NCI-H2227 treated with DMSO at 0.1 percent for 48 hours (cell line): Measurements from ENCODE around the gene BBC3.

ENCODE experiments used
- DNase-seq: peaks from one replicate; lab custom pipeline; 2025; lab: John Stamatoyannopoulos, UW

Gene BBC3

DNA sequence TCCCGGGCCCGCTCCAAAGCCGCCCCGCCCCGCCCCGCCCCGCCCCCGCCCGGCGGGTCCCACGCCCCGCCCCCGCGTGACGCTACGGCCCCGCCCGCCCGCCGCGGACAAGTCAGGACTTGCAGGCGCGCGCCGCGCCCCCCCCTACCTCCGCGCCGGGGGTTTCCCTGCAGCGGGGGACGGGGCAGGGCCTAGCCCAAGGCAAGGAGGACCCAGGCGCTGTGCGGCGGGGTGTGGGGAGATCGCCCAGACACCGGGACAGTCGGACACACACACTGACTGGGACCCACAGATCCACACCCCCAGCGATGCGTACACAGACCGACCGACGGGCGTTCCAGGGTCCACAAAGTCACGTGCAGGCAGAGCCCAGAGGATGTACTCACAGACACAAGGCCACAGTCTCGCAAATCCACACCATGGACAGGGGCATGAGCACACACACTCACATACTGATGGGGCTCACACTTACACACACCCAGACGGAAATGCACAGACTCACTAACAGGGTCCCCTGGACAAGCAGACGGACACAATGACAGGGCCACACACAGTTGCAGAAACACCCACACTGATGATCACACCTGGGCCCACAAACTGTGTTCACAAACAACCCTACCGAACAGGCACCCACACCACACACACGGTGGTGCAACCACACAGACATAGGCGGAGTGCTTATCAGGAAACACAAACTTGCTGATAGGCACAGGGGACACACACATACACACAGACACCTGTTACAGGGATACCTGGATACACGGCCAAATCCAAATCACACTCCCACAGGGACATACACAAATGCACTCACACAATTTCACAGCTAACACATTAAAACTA is 436 bp upstream of the BBC3 start:
- DNase-seq = peak; percentile 39

DNA sequence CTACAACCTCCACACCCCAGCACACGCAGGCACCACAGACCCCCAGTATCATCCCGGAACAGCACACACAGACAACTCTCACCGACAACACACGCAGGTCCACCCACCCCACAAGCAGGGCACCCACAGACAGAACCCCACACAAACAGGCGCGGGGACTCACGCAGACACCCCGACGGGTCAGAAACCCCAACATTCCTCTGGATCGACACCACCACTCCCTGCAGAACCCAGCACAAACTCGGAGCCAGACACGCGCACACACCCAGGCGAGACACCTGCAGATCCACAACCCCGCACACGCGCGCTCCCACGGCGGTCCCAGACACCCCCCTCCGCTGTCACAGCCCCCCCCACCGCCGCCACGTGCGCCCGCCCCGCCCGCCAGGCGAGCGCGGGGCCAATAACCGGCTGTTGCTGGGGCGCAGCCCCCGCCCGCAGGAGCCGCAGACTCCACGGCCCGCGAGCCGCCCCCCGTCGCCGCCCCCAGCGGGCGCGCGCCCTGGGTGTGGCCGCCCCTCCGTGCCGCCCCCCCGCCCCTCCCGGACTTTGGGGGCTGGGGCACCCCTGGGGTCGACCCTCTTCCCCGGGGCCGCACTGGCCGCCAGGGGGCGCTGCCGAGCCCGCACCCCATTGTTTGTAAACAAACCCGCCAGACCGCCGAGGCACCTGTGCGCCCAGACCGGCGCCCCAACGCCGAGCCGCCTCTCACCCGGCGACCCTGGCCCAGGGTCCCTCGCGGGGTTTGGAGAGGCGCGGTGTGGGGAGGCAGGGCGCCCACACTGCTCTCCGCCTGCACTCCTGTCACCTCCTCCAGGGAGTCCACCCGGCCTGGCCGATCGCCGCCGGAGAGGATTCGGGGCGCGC is 712 bp downstream of the BBC3 start:
- no peak for DNase-seq

DNA sequence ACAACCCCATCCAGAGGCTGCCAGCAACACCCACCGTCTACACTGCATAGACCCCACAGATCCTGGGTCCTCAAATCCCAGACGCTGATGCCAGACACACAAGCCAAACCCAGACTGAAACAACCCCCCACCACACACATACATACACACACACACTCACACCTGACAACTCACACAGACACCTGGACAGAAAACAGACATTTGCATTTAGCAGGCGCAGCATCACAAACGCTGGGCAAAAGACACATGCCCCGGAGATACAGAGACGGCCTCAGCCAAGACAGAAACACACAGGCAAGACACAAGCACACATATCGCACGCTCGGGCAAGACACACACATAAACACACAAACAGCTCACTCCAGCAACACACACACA is 1.3 kb downstream of the BBC3 start:
- DNase-seq = no peak

DNA sequence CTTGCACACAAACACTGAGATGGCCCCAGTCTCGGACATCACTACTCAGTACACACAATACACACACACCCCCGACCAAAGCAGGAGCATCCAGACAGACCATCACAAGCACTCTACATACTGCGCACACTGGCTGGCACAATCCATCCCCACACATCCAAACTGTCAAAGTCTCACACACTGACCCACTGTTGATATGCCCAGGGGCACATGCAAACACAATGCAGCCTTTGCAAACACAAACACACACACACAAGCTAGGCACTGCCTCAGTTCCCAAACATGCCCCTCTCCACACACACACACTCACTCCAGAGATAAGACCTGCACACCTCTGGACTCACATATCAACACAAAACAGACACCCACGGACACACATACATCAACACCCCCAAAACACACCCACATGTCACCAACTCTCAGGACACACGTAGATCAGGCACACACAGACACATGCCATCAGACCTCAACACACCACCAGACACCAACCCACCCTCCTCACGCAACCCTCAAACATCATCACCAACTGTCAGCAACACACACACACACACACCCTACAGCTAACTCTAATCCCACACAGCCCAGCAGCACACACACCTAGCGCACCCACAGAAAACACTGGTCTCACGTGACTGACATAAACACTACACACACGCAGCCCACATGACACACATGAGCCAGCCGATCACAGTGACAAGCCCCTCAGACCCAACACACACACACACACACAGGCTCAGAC is 1.9 kb downstream of the BBC3 start:
- no peak for DNase-seq

DNA sequence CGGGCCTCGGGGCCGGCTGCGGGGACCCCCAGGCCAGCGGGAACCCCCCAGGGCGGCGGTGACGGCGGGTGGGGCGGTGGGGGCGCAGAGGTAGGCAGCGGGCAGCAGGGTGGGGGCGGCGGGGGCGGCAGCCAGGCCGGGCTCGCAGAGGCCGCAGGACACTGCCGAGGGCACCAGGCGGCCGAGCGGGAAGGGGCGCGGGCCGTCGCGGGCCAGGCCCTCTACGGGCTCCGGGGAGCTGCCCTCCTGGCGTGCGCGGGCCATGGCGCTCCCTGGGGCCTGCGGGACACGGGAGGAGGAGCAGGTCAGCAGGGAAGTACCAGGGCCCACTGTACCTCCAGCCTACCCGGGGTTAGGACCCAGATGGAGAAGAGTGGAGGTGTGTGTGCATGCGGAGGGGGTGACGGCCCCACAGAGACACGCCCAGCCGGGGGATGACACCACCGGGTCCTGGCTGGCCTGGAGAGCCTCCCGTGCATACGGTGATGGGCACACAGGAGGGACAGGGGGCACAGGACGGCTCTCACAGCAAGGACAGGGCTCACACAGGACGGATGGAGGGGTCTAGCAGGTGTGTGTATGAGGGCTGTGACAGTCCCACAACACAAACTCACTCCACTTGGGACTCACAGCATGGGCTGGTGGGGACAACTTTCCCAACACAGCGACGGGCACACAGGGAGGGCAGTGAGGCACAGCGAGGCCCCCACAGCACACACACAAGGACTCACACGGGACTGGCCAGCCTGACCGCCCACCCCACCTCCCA is 2.6 kb downstream of the BBC3 start:
- no peak for DNase-seq

DNA sequence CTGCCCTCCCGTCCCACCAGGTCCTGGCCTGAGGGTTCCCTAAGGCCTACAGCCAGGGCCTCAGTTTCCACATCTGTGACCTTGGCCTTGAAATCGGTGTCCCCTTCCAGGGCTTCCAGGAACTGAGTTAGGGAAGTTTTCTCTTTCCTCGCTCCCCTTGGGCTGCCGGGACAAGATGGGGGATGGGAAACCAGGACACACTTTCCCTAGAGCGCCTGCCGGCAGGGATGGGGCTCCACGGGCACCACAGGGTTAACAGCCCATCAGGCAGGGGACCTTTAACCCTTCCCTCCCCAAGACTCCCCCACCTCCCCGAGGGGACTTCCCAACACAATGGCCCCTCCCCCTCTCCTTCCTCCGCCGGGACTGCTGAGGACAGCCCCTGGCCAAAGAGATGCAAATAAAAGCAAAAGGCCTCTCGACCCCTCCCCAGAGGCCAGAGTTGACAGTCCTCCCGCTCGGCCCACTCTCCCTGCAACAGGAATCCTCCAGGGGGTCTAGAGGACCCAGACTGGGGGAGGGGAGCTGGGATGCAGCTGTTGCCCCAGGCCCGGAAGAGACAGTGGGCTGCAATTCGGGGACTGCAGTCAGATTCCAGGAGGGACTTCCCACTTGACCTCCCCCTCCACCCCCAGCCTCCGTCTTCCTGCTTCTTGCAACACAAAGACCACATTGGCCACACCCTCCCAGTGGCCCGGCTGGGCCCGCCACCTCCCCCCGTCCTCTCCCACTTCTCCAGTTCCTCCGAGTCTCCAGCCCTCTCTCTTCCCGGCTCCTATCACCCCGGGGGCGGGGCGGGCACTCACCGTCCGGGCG is 3.4 kb downstream of the BBC3 start:
- DNase-seq = peak; percentile 47

DNA sequence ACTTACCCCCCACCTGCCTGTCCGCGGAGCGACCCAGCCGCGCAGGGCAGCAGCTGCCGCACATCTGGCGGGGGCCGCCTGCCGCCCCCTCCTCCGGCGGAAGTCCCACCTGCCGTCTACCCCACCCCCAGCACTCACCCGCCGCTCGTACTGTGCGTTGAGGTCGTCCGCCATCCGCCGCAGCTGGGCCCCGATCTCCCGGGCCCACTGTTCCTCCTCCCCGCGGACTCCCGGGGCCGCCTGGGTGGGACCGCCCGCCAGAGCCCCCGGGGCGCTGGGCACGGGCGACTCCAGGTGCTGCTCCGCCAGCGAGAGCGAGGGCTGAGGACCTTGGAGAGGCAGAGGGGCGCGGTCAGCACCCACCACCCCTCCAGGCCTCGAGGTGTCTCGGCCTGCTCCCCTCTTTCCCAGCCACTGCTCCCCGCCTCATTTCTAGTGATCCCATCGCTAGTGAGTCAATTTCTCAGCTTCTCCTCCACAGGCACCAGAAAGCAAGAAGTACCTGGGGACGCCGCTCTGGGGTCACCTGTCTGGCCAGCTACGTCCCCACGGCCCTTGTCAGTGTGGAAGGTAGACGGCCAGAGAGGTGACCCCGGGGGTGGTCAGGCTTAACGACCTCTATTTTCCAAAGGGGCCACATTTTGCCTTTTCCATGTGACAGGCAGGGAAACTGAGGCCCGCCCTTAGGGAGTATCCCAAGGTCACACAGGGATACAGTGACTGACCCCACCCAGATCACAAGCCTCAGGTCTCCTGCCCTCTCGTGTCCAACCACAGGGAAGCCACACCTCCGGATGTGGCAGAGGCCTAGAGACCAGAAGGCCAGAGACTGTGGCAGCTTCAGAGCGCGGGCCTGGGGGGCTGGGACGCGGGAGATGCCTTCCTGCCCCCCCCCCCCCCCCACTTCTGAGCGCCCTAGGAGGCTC is 4.3 kb downstream of the BBC3 start:
- no peak for DNase-seq

DNA sequence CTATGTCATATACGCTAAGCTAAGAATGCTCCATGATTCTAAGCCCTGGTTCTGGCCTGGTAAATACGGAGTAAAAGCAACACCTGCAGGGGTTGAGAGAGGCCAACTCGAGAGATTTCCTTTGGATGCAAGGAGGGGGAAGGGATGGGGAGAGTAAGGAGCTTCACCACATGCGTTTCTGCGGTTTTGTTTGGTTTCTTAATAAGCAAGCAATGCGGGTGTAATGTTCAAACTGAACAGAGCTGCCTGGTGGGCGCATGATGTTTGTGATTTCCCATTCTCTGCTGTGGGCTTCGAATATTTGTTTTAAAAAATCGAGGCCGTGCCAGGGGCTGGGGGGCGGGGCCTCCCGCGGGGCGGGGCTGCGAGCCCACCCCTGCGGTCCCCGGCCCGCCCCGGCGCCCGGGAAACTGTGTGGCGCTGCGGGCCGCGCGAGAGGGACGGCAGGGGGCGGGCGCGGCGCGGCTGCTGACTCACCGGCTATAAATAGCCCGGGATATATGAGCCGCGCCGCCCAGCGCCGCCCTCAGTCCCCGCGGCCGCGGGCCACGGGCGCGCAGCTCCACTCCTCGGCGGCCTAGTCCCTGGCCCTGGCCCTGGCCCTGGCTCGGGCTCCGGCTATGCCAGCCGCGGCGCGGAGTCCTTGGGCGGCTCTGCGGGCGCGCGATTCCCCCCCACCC is 5.1 kb downstream of the BBC3 start:
- DNase-seq = peak; percentile 74

DNA sequence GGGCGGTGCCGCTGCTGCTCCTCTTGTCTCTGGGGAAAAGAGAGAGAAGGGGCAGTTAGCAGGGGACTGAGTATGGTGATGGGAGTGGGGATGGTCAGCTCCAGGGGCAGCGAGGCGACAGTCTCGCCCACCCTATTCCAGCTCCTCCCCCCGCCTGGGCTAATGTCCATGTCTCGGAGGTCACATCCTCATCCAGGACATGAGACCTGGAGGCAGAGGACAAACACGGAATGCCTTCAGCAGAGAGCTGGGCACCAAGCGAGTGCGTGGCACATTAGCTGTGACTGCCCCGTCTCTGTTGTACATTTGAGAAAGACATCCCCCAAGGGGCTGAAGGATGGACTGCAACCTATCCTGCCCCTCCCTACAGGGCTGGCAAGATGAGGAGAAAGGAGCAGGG is 9.1 kb downstream of the BBC3 start:
- DNase-seq = no peak

DNA sequence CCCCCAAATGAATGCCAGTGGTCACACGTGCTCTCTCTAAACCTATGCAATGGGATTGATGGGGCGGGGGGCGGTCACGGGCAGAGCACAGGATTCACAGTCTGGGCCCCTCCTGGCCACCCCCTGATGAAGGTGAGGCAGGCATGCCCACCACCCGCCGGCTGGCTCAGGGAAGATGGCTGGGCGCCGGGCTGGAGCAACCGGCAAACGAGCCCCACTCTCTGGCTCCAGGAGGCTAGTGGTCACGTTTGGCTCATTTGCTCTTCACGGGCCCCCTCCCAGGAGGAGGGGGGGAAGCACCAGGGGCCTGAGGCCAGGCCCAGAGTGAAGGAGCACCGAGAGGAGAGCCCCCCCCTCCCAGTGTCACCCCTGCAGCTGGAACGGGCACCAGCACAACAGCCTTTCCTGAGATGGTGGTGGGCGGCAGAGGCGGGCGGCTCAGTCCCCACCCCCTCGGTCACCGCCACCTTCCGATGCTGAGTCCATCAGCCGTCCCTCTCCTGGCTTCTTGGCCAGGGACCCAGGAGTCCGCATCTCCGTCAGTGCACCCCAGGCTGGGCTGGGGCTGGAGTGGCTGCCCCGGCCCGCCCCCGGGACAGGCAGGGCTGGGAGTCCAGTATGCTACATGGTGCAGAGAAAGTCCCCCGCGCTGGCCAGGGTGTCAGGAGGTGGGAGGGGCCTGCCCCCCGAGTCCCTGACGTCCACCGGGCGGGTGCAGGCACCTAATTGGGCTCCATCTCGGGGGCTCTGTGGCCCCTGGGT is 9.7 kb downstream of the BBC3 start:
- no peak for DNase-seq

DNA sequence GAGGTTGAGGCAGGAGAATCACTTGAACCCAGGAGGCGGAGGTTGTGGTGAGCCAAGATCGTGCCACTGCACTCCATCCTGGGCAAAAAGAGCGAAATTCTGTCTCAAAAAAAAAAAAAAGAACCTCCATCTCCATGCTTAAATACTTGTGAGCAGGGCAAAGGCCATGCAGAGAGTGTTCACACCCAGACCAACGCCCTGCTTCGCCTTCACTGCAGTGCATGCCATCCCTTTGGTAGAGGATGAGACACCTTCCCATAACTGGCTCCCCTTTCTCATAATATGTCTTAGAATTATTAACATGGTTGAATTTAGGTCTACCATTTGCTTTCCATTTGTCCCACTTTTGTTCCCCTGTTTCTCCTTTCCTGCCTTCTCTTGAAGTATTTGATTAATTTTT is 15.4 kb downstream of the BBC3 start:
- no peak for DNase-seq

DNA sequence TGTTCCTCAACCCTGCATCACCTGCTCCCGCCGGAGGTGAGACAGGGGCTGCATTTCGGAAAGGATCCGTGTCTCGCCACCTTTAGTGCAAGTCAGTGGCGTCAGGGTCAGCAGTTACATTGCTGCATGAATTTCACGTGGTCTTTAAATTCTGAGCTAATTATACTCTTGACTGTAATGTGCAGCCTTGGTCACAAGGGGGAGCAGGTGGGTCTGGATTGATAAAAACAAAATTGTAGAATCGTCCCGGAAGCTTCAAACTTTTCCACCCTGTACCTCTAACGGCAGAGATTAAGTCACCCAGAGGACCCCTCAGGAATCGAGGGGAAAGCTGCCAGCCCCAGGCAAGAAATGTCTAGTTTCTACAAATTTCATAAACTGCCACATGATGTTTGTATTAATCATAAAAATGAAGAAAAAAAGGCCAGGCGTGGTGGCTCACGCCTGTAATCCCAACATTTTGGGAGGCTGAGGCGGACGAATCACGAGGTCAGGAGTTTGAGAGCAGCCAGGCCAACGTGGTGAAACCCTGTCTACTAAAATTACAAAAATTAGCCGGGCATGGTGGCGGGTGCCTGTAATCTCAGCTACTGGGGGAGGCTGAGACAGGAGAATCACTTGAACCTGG is 20.2 kb downstream of the BBC3 start:
- peak; percentile 57 for DNase-seq

DNA sequence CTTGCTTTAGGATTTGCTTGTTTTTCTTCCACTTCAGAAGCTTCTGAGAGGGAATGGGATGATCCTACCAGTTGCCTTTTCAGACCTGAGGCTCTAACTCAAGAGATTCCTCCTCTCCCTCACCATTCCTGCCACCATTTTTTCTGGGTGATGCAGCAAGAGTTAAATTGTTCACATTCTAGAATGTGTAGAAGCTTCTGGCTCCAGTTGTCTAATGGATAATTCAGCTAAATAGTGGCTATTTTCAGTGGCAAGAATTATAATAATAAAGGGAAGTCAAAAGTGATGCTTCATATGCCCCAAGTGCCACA is 20.9 kb downstream of the BBC3 start:
- no peak for DNase-seq

DNA sequence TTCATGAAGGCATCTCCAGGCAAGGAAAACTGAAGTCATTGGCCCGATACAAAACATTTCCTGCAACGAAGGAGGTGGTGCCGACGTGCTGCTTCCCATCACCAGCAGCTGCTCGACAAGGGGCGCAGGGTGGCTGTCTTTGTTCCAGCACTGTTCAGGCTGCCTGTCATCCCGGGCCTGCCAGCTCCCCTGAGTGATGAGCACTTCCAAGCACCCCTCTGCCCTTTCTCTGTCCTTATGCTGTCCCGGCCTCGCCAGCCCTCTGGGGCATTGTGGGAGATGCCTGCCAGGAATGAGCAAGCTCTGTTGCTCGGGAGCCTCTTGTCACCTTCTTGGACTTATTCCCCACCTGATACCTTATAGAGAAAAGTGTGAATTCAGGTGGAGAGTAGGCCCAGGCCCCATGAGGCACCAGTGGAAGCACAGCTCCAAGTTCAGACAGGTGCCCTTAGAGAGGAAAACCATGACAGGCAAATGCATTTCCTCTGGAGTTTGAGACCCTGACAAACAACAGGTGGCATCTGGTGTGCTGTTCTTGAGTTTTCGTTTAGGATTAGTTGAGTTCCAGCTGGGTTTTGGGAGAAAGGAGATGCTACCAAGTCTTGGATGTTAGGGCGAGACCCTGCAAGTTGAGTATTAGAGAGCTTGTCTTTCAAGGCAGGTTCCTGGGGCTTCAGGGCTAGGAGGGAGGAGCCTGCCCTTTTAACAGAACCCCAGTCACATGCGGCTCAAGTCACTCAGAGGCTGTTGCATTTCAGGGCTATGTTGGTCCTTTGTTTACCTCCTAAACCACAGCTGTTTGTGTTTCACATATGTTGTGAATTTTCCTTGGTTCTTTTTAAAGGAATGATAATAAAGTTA is 21.4 kb downstream of the BBC3 start:
- no peak for DNase-seq

DNA sequence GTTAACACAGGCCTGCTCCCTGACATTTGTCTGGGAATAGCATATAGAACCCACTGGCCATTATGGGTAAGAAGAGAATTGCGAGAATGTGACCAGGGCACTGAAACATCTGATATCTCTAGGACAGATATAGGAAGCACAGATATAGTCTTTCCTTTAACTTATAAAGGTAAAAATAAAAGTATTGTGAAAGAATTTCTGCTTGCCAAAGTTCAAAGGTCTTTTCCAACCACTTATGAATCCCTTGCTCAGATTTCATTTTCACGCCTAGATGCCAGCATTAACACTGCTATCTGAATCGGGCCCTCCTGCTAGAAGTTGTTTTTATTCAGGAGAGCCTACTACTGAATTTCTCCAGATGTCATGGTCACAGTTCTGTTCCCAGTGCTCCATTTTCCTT is 27.7 kb downstream of the BBC3 start:
- DNase-seq = no peak

DNA sequence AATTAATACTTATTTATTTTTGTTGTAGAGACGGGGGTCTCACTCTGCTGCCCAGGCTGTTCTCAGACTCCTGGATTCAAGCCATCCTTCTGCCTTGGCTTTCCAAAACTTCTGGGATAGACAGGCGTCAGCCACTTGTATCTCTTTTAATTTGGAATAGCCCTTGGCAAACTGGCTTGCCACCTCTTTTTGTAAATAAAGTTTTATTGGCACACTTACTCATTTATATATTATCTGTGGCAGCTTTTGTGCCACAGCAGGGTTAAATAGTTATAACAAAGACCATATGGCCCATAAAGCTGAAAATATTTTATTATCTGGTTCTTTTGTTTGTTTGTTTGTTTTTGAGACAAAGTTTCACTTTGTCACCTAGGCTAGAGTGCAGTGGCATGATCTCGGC is 30.5 kb downstream of the BBC3 start:
- DNase-seq = no peak

DNA sequence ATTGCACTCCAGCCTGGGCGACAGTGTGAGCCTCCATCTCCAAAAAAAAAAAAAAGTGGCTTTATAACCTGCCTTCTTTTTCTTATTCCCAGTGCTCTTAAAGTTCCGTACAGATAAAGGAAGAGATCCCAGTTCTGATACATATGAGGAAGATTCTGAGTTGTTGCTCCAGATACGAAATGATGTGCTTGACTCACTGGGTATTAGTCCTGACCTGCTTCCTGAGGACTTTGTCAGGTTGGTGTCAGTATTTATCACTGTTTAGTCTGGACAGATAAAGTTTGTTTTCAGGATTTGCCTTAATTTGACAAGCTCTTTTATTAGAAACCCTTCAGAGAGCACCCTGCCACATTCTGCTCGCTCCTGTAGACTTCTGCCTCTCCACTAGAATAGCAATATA is 33.9 kb downstream of the BBC3 start:
- no peak for DNase-seq
